Measurements from ENCODE around the gene LCLAT1.
"Not testable (repeated sequence)": the region's sequence is repeated elsewhere in the genome, so short reads cannot be mapped to it uniquely, and the experiment has no call there.

LCLAT1 gene

DNA sequence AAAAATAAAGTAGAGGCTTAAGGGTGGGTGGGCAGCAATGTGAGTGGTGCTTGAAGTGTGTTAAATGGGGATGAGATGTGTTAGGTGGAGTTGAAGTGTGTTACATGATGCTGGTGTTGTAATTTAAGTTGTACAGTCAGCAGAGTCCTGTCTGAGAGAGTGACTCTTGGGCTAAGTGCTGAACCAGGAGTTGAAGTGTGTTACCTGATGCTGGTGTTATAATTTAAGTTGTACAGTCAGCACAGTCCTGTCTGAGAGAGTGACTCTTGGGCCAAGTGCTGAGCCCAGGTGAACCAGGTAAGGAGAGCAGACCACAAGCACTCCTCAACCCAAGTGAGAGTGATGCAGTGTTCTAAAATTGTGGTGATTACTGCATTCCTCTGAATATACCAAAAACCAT is 40.6 kb downstream of the LCLAT1 start:
- no peak for DNase-seq (ENCODE audit: low read depth)

DNA sequence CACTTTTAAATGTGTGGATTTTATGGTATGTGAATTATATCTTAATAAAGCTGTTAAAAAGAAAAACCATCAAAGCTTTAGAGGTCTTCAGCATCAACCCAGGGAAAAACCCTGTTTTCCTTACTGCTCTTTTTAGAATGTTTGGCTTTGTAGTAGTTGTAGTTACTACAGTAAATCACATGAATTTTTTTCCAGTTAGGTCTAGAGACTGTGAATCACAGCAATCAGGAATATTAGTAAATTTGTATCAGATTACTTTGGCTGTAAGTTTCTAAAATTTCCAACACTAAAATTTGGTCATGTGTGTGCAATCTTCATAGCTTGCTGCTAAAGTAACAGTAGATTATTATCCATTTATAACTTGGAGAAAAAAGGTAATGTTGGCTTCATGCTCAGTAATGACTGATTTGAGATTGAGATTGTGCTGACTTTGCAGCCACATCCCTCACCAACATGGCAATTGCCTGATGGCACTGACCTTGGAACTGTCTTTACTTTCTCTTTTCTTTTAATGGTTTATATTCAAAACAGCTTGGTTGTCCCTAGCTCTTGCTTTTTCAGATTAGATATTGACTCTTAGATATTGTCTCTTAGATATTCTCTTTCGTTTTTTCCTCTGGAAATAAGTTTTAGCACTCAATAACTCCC is 41.1 kb downstream of the LCLAT1 start:
- peak; percentile 22 for DNase-seq (ENCODE audit: low read depth)

DNA sequence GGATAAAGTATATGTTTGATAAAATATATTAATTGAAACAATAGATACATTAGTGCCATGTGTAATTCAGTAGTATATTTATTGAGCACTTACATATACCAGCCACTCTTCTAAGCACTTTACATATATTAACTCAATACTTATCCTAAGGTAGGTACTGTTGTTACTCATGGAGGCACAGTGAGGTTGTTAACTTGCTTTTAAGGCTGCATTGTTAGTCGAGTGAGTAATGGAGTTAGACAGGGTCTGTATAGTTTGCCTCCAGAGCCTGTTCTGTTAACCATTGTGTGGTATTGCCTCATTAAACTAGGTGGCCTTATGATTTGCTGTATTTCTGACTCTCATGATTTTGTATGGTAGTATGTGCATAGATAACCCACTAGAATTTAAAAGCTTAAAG is 44.2 kb downstream of the LCLAT1 start:
- no peak for DNase-seq (ENCODE audit: low read depth)

DNA sequence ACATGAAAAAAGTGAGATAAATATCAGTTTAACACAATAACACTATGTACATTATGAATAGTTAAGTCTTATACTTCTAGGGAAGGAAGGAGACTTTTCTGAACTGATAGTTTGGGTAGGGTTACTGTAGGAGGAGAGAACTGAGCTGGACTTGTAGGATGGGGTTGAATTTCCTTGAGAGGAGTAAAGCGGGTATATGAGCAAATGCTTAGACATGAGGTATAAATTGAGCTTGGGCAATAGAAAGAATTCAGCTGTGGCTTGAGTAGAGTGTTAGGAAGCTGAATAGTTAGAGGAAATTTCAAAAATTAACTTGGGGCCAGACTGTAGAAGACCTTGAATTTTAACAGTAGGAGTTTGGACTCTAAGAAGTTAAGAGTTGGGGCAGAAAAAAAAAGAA is 45.1 kb downstream of the LCLAT1 start:
- DNase-seq (ENCODE audit: low read depth): peak; percentile 32

DNA sequence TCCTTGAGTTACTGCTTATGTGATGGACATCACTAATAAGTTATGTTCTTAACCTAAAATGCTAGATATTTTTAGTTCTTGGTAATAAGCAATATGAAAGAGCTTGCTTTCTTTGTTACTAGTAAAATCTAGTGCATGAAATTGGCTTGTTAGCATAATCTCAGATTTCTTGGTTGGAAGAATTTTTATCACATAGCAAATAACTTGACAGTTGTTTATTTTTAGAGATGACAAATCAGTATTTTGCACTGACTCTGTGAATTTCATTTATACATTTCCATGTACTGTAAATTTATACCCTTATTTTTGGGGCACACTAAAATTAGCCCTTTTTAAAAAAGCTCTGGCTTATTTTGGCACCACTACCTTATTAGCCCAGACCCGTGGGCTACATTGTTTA is 45.6 kb downstream of the LCLAT1 start:
- DNase-seq (ENCODE audit: low read depth): no peak

DNA sequence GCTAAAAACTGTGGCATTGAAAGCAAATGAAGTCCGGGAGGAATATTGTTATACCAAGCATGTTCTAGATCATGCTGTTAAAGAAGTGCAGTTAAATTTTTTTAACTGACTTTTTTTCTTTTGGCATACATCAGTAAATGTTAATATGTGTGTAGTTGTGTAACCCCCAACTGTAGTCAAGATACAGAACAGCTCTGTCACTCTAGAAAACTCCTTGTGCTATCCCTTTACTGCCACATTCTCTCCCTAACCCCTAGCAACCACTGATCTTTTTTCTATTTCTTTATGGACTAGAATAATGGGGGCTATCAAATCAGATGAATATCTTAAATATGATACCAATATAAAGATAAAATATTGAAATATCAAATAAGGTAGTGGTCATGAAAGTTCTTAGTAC is 46.4 kb downstream of the LCLAT1 start:
- no peak for DNase-seq (ENCODE audit: low read depth)

DNA sequence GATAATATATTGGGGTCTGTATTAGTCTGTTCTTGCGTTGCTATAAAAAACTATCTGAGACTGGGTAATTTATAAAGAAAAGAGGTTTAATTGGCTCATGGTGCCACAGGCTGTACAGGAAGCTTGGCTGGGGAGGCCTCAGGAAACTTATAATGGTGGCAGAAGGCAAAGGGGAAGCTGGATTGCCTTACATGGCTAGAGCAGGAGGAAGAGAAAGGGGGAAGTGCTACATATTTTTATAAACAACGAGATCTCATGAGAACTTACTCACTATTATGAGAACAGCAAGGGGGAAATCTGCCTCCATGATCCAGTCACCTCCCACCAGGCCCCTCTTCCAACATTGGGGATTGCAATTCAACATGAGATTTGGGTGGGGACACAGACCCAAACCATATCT is 48.9 kb downstream of the LCLAT1 start:
- not testable (repeated sequence) for DNase-seq (ENCODE audit: low read depth)

DNA sequence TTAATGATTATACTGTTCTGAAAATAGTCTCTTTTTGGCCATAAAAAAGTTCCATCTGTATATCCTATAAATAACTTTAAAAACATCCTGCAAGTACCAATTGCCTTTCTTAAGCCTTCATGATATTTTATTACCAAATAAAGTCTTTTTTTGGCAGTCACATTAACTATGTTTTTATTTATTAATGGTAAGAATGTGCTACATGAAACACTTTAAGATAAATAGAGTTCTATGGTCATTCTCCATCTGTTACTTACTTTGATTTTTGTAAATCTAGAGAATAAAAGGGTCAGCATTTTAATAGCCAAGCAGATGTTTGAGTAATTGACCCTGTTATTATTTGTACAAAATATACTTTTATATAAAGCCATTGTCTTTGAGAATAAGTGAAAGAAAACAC is 52.6 kb downstream of the LCLAT1 start:
- DNase-seq (ENCODE audit: low read depth): no peak

DNA sequence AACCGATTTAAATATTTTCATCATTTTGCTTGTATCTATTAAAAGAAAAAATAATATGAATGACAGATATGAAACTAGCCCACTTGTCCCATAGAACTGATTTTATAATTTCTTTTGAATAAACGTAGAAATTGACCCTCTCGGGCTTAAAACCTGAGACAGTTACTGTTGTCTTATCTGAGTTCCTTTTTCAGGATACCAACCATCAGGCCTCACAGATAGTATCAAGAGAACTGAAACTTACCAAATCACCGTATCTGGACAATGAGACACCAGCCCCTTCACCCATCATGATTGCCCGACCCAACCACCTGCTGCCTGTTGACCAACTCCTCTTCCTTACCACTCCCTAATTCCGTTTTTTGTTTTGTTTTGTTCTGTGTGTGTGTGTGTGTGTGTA is 53.7 kb downstream of the LCLAT1 start:
- no peak for DNase-seq (ENCODE audit: low read depth)

DNA sequence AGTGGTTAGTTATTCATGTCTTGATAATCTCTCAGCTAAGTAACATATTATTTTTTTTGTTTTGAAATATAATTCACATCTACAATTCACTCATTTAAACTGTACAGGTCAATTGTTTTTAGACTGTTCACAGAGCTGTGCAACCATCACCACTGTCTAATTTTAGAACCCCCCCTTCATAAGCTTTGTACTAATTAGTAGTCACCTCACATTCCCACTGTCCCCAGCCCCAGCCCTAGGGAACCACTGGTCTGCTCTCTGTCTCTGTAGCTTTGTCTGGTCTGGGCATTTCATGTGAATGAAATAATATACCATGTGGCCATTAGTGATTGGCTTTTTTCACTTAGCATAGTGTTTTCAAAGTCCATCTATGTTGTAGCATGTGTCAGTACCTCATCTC is 55.3 kb downstream of the LCLAT1 start:
- DNase-seq (ENCODE audit: low read depth): no peak

DNA sequence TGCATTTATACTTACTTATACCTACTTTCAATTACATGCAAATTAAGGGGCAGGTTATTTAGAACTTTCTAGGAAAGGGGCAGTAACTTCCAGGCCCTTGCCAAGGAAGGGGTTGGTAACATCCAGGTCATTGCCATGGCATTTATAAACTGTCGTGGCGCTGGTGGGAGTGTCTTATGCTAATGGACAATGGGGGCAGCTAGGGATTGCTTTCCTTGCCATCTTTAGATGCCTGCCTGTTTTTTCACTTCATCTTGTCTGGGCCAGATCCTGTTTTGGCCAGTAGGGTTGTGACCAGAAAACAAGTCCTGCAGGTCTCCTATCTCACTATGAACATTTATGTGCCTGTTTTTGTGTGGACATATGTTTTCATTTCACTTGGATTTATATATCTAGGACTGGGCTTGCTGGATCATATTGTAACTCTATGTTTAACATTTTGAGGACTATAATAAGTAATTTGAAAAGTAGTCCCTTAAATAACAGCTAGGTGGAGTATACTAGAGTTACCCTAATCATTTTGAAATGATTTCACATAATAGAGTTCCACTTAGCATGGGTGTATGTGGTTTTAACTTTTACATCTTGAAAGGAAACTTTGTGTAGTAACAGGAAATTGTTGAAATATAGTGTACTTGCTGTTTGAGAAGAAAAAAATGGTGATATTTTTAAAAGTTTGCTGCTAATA is 56.1 kb downstream of the LCLAT1 start:
- peak; percentile 23 for DNase-seq (ENCODE audit: low read depth)

DNA sequence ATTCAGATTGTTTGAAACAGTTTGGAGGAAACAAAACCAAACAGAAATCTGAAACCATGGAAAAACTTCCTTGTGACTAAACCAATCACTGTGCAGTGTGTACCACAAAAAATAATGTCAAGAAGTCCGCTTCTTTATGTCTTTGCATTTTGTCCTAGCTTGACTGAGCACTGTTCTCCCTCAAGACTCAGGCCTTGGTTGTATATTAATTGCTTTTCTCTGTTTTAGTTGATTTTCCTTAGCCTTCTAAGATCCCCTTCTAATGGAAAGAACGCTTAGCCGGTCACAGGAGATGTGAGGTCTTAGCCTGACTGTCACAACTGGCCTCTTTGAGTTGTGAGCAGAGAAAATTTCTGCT is 56.6 kb downstream of the LCLAT1 start:
- DNase-seq (ENCODE audit: low read depth): no peak

DNA sequence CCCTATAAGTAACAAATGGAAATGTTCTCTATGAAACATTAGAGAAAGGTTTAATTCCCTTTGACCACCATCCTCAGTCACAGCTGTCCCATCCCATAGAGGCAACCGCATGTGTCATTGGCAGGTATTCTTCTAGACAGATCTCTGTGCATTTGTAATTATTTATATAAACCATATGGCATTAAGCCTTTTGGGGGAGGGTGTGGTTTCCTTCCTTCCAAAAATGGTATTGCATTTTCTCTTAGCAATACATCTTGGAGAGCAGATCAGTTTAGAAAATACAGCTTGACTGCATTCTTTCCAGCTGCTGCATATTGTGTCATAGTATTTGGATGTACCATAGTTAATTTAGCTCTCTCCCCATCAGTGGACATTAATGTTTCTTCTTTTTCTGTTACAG is 57.7 kb downstream of the LCLAT1 start:
- DNase-seq (ENCODE audit: low read depth): no peak

DNA sequence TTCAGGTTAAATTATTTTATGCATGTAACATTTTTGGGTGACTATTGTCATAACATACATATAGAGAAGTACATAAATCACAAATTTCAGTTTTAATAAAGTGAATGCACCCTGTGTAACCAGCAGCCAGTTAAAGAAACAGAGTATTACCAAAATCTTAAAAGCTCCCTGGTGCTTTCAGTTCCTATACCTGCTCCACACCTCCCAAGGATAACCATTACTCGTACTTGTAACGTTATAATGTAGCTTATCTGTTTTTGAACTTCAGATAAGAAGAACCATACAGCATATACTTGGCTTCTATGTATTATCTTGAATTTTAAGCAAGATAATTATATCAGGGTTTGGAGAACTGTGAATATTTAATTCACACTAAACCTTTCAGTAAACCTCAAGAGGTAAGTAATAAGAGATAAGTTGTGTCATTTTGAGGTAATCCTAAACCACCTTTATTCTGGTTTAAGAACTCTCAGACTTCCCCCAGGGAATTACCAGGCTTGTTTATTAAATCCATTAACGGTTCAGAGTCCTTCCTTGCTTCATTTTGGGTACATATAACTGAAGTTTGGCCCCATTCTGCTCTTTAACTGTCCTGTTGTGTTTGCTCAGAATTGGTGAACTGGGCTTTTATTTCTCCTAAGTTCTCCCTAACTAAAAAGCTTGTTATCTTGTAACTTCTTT is 58.6 kb downstream of the LCLAT1 start:
- DNase-seq (ENCODE audit: low read depth): no peak

DNA sequence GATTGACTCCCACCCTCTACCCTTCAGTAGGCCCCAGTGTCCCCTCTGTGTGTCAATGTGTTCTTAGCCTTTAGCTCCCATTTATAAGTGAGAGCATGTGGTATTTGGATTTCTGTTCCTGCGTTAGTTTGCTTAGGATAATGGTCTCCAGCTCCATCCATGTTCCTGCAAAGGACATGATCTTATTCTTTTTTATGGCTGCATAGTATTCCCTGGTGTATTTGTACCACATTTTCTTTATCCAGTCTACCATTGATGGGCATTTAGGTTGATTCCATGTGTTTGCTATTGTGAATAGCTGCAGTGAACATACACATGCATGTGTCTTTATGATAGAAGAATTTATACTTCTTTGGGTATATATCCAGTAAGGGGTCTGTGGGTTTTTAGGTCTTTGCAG is 60.4 kb downstream of the LCLAT1 start:
- not testable (repeated sequence) for DNase-seq (ENCODE audit: low read depth)

DNA sequence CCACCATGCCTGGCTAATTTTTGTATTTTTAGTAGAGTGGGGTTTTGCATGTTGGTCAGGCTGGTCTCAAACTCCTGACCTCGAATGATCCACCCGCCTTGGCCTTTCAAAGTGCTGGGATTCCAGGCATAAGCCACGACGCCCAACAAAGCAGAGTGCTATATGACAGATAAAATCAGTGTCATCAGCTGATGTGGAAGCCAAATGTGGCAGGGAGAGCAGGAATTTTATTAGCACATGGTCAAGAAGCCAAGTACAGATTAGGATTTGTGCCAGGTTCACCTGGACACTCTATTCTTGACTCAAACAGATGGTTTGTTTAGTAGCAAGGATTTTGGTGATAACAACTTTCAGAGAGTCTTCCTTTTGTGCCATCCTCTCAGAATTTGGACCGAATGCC is 62.7 kb downstream of the LCLAT1 start:
- no peak for DNase-seq (ENCODE audit: low read depth)

DNA sequence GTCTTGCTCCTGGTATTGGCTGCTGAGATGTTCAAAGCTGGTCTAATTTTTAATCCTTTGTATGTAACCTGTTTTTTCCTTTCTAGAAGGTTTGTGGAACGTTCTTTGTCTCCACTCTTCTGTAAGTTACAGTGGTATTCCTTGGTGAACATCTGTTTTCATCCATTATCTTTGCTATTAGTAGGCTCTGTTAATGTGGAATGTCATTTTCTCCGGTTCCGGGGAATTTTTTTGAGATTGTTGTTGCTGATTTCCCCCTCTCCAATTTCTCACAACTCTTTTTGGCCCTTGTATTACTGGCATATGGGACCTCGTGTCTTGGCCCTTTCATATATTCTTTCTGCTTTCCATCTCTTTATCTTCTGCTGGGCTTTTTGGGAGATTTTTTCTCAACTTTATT is 63.4 kb downstream of the LCLAT1 start:
- DNase-seq (ENCODE audit: low read depth): no peak

DNA sequence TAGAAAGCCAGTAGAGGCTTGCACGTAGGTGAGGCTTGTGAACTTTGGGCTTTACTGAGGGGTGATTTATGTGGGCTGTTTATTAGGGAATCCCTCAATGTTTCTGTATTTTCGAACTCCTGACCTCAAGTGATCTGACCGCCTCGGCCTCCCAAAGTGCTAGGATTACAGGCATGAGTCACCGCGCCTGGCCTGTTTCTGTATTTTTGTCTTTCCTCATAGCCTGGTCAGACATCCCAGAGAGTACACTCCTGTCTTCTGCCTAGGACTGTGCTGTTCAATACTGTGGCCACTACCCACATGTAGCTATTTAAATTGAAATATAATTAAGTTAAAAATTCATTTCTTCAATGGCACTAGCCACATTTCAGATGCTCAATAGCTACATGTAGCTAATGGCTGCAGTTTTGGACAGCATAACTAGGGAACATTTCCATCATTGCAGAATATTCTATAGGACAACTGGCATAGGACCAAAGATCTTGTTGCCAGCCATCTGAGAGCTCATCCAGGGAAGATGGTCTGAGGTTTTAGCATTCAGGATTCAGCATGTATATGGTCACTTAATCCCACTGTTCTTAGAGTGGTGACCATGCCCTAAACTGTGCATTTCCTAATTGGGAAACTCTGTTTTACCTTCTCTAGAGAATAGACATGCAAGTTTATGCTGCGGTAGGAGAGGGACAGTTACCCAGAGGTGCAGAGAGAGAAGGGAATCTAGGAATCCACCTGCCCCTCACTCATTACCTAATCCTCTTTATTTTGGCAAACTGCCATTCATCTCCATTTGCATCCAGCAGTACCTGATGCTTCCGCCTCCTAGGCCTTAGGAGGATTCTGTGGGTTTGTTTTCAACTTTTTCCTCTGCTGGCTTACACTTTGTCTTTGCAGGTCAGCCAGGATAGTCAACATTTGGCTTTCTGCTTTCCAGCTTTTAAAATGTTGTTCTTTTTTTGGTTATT is 64.4 kb downstream of the LCLAT1 start:
- peak; percentile 77 for DNase-seq (ENCODE audit: low read depth)

DNA sequence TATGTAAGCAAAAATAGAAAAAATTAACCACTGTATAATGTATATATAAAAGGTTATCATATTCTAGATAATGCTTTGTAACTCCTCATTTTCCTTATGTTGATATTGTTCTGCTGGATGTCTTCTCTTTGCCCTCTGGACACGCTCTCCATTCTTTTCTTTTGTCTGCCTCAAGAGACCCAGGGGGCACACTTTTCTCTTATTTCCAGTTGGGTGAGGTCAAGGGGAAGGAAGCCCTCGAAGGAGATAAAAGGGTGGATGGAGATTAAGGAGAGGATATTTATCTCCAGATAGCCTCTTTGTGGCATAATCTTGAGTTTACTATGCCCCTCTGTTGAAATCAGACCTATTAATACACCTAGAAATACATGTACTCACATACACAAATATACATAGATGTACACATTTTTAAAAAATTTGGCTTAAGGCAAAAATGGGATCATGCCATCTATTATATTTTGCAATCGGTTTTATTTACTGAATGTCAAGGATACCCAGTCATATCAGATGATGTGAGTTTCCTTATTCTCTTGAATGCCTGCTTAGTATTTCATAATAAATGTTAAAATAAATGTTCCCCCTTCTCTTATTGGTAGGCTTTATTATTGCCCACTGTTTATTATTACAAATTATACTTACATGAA is 65.3 kb downstream of the LCLAT1 start:
- DNase-seq (ENCODE audit: low read depth): no peak

DNA sequence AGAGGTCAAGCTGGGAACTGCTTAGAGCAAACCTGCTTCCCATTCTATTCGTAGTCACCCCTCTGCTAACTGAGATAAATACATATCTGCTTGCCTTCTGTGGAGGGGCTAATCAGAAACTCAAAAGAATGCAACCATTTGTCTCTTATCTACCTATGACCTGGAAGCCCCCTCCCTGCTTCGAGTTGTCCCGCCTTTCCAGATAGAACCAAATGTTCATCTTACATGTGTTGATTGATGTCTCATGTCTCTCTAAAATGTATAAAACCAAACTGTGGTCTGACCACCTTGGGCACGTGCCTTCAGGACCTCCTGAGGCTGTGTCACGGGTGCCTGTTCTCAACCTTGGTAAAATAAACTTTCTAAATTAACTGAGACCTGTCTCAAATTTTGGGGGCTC is 66.6 kb downstream of the LCLAT1 start:
- DNase-seq (ENCODE audit: low read depth): not testable (repeated sequence)

DNA sequence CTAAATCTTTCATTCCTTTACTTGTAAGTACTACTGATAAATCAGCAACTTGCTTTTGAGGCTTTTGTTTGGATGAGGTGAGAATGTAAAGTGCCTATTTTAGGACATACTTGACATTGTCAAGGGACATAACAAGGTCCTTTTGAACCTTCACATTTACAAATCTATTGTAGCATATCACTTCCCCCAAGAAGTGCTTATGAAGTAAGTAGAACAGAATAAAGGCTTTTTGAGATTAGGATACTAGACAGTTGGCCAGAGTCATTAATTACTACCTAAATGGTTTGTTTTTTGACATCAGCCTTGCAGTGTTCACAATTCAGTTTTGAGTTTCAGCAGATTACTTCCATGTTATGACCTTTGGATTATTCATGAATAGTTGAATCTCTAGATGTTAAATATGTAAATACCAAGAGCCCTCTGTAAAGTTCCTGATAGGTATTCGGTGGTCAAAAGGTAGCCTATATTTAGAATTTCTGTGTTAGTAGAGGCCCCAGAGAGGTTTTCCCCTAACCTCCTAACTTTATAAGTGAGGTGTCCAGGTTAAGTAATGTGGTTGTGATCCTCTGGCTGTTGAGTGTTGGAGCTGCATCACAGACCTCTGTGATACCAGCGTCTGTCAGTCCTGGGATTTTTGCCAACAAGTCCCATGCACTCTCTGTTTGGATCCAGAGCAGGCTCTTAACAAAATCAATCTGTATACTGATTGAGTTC is 67.2 kb downstream of the LCLAT1 start:
- DNase-seq (ENCODE audit: low read depth): peak; percentile 74

Data from iris pigment epithelial cell (primary cell).